Nephron (organoid): ENCODE results near the gene GFOD1.

Source experiments
- H3K27ac Mint-ChIP-seq, 3 experiments: 2 replicates each; pipeline ENCODE4 v1.8.0; 2020; ENCODE audit warnings: mixed read lengths in 3 of 3, mild to moderate bottlenecking in 2 of 3, moderate library complexity in 1 of 3
- H3K27me3 Mint-ChIP-seq: 2 replicates; pipeline ENCODE4 v1.8.0; 2021; ENCODE audit warnings: low read depth, mild to moderate bottlenecking, moderate library complexity, mixed read lengths
- H3K36me3 Mint-ChIP-seq: 2 replicates; pipeline ENCODE4 v1.8.0; 2020; ENCODE audit warnings: low read depth, mixed read lengths
- H3K4me1 Mint-ChIP-seq: 2 replicates; pipeline ENCODE4 v1.8.0; 2020; ENCODE audit warnings: mixed read lengths
- H3K4me3 Mint-ChIP-seq, 3 experiments: 2 replicates each; pipeline ENCODE4 v1.8.0; 2020; ENCODE audit warnings: mild to moderate bottlenecking in 3 of 3, mixed read lengths in 3 of 3, moderate library complexity in 2 of 3
- H3K9me3 Mint-ChIP-seq: 2 replicates; pipeline ENCODE4 v1.8.0; 2020; ENCODE audit warnings: mixed read lengths
- TF ChIP-seq, protein P1 (sequence below), 3 experiments: fragments of 200-600 bp; sonication (generic); IDR thresholded peaks; one replicate each; pipeline ENCODE4 v1.5.0; 2021; ENCODE audit warnings: antibody characterized with exemption in 3 of 3; ENCODE audit not compliant: unreplicated experiment in 3 of 3

Gene GFOD1

DNA sequence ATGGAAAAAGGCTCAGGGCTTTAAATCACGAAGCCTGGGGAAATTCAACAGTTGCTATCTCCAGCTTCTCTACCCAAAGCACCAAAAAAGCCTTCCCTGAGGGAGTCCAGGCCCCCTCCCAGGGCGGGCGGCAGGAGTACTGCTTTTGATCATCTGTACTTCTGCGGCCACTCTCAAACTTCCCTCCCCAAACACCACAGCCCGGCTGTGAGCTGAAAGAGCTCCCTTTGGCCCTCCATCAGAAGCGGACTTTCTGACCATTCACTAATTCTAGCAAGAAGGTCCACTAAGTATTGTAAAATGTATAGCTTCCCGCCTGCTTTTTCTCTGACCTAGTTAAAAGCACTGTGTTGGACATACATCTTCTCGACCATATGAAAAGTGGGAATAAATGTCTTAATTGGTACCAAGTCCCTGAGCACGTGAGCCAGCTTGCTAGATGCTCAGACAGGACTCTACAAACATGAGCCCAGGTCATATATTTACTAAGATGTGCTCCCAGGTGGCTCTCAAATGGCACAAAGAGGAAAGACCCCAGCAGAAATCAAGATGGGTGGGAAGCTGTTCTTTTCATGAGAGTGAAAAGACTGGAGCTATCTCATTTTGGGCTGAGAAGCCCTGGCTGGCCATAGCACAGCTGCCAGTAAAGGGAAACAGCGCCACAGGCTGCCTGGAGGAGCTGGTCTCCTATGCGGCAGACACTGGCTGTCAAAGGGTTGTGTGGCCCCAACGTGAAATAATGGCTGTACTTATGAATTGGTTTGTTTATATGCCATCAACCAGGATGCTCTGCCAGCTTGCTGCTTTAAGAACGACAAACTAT is 58.6 kb downstream of the GFOD1 start:
- Mint-ChIP-seq H3K27me3 (peaks cover 27% of the 10 kb centered on the region), H3K9me3 (peaks cover 2% of the 10 kb centered on the region), H3K4me3 (peak overlapping the region in 1 of 3 experiments; percentile 2), H3K27ac (peak overlapping the region in 1 of 3 experiments; percentile 38), H3K4me1 (peaks cover 22% of the 10 kb centered on the region), H3K36me3 (no peaks in the 10 kb centered on the region)
- TF ChIP-seq, protein P1, sequence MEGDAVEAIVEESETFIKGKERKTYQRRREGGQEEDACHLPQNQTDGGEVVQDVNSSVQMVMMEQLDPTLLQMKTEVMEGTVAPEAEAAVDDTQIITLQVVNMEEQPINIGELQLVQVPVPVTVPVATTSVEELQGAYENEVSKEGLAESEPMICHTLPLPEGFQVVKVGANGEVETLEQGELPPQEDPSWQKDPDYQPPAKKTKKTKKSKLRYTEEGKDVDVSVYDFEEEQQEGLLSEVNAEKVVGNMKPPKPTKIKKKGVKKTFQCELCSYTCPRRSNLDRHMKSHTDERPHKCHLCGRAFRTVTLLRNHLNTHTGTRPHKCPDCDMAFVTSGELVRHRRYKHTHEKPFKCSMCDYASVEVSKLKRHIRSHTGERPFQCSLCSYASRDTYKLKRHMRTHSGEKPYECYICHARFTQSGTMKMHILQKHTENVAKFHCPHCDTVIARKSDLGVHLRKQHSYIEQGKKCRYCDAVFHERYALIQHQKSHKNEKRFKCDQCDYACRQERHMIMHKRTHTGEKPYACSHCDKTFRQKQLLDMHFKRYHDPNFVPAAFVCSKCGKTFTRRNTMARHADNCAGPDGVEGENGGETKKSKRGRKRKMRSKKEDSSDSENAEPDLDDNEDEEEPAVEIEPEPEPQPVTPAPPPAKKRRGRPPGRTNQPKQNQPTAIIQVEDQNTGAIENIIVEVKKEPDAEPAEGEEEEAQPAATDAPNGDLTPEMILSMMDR (IDR thresholded peaks at IDR 0.05; ENCODE audit: unreplicated experiment in 3 of 3): peak in 1 of 3 experiments; percentile 0

DNA sequence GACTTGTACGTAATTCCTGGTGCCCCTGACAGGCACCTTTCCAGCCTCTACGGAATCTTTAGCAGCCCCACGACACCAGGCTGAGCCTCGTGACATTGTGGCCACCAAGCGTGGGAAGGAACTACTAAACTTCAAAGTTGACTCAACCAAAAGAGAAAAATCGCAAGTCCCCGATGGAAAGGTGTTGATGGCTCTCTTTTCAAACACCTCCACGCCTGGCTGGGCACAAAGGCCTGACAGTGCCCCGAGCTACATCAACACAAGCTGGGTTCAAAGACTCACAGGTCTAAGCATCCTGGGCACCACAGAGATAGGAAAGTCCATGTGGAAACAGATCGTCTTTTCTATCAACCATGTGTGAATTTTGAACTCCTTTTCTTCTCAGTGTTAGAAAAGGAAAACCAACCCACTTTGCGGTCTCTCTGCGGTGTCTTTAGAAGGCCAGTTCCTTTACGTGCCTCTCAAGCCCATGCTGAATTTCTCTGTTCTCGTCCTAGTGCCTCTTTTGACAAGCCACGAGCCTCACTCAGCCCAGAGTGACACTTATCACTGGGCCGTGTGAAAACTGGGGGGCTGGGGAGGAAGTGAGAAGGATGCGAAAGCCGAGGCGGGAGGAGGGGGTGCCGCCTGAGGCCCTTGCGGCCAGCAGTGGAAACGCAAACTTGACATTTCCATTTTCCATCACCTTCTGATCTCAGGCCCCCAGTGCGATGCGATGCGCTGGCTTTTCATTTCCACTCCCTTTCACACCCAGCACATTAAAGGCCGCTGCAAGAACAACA is 59.4 kb downstream of the GFOD1 start:
- TF ChIP-seq, protein P1 (IDR thresholded peaks at IDR 0.05; ENCODE audit: unreplicated experiment in 3 of 3): peak; percentile 9 to 36 (median 31)
- Mint-ChIP-seq H3K27ac (no peak overlapping the region), H3K36me3 (no peaks in the 10 kb centered on the region), H3K9me3 (no peaks in the 10 kb centered on the region), H3K27me3 (peaks cover 27% of the 10 kb centered on the region), H3K4me3 (peak overlapping the region in 2 of 3 experiments; percentile 29 to 43), H3K4me1 (peaks cover 28% of the 10 kb centered on the region)

DNA sequence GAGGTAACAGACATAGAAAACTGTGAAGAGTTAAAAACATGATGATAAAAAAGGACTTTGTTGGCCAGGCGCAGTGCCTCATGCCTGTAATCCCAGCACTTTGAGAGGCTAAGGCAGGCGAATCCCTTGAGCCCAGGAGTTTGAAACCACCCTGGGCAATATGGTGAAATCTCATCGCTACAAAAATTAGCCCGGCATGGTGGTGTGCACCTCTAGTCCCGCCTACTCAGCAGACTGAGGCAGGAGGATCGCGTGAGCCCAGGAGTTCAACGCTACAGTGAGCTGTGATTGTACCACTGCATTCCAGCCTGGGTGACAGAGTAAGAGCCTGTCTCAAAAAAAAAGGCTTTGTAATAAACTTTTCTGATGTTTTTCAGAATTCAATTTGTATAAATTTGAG is 60.1 kb downstream of the GFOD1 start:
- H3K27ac Mint-ChIP-seq: no peak overlapping the region
- no peak overlapping the region for H3K4me3 Mint-ChIP-seq
- TF ChIP-seq, protein P1 (IDR thresholded peaks at IDR 0.05; ENCODE audit: unreplicated experiment in 3 of 3): no peak
- H3K4me1 Mint-ChIP-seq: peaks cover 35% of the 10 kb centered on the region
- H3K27me3 Mint-ChIP-seq: peaks cover 27% of the 10 kb centered on the region
- H3K36me3 Mint-ChIP-seq: no peaks in the 10 kb centered on the region
- no peaks in the 10 kb centered on the region for H3K9me3 Mint-ChIP-seq

DNA sequence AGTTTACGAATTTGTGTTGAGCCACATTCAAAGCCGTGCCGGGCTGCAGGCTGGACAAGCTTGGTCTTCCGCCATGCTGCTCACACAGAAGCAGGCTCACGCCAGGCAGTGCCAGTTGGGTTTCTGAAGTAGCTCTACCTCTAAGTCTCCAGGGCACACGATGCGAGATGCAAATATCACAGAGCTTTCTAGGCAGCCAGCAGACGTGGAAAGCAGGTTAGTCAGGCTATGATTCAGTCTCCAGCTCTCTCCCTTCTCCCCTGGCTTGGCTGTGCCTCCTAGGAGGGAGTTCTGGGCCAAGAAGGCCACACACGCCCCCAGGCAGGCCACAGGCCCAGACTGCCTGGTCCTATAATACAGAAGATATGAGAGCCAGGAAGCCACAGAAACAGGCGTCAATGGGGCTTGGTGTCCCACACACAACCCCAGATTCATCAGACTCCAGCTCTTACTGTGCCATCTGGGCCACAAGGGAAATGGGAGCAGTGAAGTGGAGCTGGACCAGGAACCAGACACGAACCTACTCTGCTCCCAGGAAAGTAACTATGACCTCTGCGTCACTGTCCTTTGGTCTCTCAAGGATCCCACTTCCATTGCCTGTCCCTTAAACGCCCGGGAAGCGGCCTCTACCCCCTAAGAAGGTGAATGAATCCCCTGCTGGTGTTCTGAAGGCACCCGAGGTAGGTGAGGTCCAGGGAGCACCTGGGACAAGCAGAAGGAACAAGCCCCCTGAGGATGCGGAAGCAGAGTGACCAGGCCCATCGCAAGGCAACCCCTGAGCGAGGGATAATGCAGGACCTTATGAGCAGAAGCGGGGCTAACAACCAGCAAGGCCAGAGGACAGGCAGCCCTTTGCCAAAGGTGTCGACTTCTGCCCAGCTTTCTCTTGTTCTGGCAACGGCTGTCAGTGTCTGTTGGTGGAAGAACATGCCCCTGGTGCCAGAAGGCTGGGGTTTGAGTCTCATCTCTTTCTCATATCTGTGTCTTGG is 61.2 kb downstream of the GFOD1 start:
- H3K4me3 Mint-ChIP-seq: no peak overlapping the region
- peaks cover 27% of the 10 kb centered on the region for H3K27me3 Mint-ChIP-seq
- peaks cover 46% of the 10 kb centered on the region for H3K4me1 Mint-ChIP-seq
- TF ChIP-seq, protein P1 (IDR thresholded peaks at IDR 0.05; ENCODE audit: unreplicated experiment in 3 of 3): no peak
- H3K9me3 Mint-ChIP-seq: no peaks in the 10 kb centered on the region
- H3K36me3 Mint-ChIP-seq: no peaks in the 10 kb centered on the region
- H3K27ac Mint-ChIP-seq: peak overlapping the region in 1 of 3 experiments; percentile 47

DNA sequence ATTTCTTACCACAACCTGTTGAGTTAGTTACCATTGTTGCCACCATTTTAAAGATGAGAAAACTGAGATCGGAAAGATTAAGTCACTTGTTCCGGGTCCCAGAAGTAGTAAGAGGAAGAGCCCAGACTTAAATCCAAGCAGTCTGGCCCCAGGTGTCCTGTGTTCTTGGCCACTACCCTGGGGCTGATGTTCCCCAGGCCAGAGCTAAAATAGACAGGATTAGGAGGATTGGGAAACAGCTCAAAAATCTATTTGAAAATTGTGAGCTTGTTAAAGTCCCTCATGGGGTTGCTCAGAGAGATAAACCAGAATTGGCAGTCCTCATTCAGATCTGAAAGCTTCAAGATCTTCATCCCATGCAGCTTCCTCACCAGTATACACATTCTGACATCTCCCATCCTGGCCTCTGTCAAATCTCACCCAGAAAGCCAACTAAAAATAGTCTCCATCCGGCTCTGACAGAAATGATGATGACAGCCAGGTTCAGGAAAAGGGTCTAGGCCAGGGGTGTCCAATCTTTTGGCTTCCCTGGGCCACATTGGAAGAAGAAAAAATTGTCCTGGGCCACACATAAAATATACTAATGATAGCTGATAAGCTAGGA is 62.0 kb downstream of the GFOD1 start:
- Mint-ChIP-seq H3K4me3 (no peak overlapping the region), H3K27me3 (peaks cover 27% of the 10 kb centered on the region), H3K4me1 (peaks cover 53% of the 10 kb centered on the region), H3K9me3 (no peaks in the 10 kb centered on the region), H3K27ac (peak overlapping the region in 2 of 3 experiments; percentile 40 to 51), H3K36me3 (no peaks in the 10 kb centered on the region)
- TF ChIP-seq, protein P1 (IDR thresholded peaks at IDR 0.05; ENCODE audit: unreplicated experiment in 3 of 3): no peak
